DMS114 treated with DMSO at 0.1 percent for 48 hours (cell line): ENCODE results near the gene DSE.
A peak's percentile ranks its signal among the peaks of the same experiment; 100 is the strongest.

ENCODE experiments used
- DNase-seq: peaks from one replicate; lab custom pipeline; 2025; ENCODE audit not compliant: unreplicated experiment; lab: John Stamatoyannopoulos, UW

The DSE gene

DNA sequence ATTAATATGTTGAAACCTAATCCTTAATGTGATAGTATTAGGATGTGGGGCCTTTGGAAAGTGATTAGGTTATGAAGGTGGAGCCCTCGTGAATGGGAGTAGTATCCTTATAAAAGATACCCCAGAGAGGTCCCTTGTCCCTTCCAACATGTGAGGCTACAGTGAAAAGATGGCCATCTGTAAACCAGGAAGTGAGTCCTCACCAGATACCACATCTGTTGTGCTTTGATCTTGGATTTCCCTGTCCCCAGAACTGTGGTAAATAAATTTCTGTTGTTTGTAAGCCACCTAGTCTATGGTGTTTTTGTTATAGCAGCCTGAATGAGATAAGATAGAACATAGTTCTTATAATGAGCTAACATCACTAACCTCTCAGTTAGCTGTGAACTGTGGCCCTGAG is 73.8 kb downstream of the DSE start:
- DNase-seq: no peak

DNA sequence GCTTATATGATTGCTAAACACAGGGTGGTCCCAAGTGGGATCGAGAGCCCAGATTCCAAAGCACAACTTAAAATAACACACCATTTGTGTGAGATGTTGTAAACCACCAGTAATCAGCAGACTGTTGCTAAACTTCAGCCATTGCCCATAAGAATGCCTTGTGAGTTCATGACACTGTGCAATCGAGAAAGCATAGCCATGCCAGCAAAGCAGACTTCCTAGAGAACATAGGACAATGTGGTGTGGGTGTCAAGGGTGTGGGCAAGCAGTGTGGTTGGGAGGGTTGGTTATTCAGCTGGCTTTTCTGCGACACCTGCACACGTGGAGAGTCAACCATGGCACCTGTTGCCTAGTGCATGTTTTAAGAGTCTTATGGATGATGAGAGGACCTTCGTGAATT is 74.4 kb downstream of the DSE start:
- no peak for DNase-seq

DNA sequence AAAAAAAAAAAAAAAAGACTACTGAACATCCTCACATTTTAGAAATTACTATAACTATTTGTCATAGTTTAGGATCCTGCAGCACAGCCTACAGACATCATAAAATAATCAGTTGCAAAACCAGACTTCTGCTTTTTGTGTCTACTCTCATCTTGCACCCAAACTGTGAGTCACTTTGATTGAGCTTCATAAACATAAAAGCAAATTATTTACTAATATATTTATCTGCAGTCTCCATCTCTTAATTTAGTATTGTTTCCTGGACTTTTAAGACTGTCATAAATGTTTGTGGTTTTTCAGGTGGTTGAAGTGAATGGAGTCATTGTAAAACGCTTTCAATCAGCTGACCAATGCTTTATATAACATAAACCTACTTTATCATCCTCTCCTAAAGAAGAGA is 75.7 kb downstream of the DSE start:
- DNase-seq: no peak

DNA sequence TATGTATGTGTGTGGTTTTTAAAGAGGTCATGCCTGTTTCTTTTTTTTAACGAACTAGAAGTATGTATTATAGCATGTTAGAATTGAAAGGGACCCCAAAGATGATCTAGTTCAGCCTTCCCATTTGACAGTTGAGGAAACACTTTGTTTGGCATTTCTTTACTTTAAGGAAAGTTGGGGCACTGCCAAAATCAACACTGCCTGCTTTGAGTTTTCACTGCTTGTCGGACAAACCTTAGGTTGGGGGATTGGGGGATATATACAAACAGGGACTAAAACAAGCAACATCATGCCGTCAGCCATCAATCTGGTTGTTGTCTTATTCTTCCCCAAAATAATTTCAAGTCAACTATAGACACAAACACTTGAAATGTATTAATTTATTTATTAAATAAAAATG is 76.3 kb downstream of the DSE start:
- no peak for DNase-seq

DNA sequence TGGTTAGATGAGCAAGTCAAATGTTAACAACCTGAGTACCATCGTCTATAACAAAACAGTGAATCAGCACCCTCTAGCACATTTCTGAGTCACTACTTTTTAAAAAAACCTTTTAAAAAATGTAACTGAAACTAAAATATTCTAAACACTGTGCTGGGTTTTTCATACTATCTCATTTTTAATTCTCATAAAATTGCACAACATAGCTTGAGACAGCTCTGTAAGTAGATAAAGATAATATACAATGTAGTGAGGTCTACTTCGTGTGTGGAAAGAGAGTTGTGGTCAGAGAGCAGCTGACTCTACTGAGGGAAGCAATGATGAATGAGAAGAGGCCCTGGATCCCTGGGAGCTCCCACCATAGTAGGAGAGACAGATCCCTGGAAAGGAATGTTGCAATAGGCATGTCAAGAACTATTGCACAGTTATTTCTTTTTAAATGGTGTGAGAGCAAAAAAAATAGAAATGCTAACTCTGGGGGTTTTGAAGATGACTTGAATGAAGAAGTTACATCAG is 76.8 kb downstream of the DSE start:
- no peak for DNase-seq

DNA sequence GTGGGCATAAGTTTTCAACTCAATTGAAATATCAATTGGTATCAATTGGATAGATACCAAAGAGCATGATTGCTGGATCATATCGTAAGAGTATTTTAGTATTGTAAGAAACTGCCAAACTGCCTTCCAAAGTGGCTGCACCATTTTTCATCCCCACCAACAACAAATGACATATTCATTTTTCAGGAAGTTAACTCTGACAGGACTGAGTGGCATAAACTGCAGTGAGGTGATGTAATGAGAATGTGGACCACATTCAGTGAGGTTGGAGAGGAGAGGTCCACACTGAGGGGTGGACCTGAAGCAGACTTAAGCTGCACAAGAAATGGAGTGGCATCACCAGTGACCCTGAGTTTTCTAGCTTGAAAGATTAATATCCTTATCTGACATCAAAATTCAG is 78.8 kb downstream of the DSE start:
- DNase-seq: no peak

DNA sequence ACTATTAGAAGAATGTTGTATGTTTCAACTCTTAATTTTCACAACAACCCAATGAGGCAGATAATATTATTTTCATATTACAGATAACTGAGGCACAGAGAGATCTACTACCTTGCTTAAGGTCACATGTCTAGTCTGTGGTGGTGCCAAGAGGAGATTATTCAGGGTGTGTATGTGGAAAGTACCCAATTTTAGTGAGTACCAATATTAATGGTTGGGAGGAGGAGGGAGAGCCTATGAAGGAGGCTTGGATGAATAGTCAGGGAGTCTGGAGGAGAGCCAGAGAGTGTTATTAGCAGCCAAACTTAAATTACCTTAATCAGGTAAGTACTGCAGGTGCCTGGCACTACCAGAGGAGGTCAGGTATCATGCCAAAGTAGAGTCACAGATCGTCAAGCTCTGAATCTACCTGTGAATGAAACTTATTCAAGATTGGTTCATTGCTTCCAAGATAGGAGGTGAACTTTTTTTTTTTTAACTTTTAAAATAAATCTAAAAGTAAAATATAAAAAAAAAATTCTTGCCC is 79.5 kb downstream of the DSE start:
- no peak for DNase-seq

DNA sequence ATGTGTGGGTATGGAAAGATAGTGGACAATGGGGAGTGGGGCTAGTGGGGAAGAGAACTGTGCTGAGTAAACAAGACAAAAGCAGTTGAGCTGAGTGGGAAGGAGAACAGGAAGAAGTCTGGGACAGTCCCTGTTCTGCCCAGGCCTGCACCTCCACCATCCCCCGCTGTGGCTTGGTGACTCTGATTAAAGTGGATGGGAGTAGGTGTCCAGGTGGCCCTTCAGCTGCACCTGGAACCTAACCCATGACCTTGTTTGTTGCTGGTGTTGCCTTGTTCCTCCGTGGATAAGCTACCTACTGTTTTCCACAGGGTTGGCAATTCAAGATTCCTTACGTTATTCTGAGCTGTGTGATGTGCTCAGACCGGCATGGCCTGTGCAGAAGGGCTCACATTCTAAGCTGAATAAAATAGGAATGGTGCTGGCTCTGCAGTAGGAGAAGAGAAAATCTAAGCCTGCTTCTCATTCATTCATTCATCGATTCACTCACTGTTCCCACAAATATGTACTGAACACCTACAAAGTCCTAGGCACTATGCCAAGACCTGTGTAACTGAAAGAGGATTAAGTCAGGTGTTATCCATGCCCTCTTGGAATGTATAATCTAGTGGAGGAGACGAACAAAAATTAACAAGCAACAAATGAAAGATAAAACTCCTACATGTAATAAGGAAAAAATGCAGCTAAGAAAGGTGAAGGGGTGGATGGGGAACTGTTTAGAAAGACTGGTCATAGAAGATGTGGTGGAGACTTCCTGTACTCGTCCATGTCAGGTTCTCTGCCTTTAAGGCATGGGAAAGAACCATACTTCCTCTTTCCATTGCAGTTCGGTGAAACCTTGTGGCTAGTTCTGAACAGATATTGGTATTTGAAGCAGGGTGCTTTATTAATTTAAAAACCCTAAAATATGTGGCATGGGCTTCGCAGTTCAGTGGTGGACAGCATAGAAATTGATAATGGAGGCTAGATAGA is 80.3 kb downstream of the DSE start:
- DNase-seq: no peak

DNA sequence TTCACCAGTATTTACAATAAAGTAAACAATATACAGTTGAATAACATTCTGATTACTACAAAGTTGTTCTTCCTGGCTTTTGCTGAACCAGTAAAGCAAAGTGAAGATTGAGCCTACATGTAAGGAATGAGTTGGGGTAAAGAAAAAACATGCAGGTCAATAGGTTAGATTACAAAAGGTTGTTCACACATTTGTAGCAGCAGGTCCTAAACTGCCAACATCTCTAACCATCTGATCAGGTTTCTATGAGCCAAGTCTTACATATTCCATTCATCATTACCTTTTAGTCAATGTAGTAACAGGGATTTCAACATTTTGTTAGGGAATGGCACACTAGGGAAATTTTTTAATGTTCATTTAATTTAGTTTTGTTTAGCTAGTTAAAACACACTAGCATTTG is 81.2 kb downstream of the DSE start:
- no peak for DNase-seq

DNA sequence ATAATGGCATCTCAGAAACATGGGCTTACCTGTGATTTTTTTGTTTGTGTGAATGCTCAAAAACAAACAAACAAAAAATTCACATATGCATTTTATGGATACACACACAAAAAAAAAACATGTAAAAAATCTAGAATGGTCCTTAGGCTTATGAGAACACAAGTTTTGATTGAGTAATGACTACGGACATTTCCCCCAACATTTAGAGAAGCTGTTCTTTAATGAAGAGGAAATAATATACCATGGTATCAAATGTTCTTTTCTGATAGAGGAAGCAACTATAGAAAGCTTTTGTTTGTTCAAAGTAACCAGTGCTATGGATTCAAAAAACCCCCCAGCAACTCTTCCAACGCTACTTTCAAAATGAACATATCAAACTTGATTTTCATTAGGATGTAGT is 81.8 kb downstream of the DSE start:
- DNase-seq: no peak

DNA sequence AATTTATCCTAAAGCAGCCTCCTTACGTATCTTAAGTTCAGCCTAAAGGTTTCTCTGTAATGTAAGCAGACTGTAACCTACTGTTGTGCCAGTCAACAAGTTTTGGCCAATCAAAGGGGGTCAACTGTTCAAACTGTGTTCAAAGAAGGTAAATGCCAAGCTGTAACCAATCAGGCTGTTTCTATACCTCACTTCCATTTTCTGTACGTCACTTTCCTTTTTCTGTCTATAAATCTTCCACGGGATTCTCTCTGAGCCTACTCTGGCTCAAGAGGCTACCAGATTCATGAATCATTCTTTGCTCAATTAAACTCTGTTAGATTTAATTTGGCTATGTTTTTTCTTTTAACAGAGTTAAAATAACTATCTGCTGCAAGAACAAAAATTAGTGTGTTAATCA is 85.4 kb downstream of the DSE start:
- DNase-seq: no peak

DNA sequence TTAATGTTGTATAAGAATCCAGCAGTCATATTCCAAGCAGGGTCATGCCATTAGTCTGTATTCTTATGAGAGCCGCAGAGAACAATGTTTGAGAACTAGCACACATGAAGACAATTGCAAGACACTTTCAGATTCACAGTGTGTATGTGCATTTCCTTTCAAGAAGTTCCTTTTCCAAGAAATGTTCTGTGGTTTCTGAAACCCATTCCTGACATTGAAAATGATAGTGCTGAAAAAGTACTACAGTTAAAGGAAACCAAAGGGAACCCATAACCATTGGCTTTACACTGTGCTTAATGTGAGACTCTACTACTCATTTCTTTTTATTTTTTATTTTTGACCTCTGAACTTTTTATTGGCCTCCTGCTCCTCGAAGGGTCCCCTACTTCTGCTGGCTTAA is 86.2 kb downstream of the DSE start:
- no peak for DNase-seq

DNA sequence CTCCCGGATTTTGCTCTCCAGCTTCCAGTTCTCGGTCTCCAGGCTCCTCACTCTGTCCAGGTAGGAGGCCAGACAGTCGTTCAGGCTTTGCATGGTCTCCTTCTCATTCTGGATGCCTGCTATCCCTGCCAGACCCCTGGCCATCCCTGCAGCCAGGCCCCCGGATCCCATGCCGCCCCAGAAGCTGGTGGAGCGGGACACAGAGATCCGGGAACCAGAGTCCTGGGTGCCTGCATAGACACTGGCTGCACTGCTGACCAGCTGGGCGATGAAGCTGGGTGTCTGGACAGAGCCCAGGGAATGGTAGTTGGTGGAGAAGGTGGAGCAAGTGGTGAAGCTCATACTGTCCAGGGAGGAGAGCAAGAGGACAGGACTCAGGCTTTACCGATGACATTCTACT is 87.5 kb downstream of the DSE start:
- DNase-seq: no peak

DNA sequence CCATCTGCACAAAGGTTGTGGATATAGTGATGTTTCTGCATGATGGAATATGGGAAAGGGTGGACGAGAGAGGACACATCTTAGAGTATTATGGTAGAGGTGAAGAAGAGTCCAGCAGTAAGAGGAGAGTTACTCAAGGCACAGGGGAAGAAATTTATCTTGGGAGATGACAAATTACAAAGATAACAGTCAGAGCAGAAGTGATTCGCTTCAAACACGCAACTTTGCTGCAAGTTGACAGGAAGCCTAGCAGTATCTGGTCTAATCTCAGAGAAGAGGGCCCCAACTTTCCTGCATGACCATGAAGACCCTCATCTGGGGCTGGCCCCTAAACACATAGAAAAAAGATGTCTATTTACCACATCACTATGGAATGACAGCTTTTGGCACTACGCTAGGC is 89.2 kb downstream of the DSE start:
- DNase-seq: no peak

DNA sequence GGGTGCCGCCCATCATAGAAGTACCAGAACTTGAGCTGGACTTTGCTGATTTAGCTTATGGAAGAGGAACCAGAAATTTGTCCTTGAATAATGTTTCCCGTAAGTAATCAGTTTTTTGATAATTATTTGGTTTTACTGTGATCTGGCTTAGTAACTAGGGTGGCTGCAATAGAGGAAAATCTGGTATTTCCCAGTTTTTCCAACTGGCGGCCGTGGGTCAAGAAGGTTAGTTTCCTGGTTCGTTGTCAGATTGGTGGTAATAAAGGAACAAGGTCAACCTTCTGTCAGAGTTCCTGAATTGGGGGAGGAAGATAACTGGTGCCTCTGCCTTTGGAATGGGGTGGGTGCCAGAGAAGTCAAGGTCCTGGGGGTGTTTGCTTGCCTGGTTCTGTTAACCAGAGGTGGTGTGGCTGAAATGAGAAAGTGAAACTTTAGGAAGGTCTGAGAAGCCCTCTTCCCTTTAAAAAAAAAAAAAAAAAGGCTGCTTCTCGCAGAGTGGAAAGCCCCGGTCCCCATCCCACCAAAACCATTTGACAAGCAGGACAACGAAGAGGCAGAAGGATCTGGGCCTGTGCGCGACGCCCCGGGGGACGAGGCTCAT is 90.7 kb downstream of the DSE start, which contains the start of gene CALHM6:
TSS of gene CALHM6 (plus strand) at position 45 of the 601 bp plus-strand sequence. CDS start at position 600, 555 bp downstream.
- no peak for DNase-seq

DNA sequence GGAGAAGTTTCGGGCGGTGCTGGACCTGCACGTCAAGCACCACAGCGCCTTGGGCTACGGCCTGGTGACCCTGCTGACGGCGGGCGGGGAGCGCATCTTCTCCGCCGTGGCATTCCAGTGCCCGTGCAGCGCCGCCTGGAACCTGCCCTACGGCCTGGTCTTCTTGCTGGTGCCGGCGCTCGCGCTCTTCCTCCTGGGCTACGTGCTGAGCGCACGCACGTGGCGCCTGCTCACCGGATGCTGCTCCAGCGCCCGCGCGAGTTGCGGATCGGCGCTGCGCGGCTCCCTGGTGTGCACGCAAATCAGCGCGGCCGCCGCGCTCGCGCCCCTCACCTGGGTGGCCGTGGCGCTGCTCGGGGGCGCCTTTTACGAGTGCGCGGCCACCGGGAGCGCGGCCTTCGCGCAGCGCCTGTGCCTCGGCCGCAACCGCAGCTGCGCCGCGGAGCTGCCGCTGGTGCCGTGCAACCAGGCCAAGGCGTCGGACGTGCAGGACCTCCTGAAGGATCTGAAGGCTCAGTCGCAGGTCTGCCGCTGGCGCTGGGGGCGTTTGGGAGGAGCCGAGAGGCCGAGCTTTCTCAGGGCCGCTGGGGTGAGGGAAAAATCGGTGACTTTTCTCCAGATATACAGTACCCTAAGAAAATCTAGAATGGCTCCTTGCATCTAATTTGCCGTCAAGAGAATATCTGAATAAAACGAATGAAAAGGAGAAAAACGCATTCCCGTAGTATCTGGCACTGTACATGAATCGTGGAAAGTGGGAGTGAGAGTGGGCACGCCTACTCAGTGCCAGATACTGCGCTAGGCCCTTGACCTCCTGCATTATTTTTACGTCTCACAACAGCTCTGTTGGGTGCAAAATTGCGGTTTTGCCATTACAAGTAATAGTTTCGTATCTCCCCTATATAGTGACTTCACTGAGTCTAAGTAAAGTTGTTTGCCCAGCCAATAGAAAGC is 91.5 kb downstream of the DSE start:
- DNase-seq: peak; percentile 37

DNA sequence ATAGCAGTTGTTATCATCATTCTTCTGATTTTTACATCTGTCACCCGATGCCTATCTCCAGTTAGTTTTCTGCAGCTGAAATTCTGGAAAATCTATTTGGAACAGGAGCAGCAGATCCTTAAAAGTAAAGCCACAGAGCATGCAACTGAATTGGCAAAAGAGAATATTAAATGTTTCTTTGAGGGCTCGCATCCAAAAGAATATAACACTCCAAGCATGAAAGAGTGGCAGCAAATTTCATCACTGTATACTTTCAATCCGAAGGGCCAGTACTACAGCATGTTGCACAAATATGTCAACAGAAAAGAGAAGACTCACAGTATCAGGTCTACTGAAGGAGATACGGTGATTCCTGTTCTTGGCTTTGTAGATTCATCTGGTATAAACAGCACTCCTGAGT is 92.6 kb downstream of the DSE start:
- DNase-seq: no peak

DNA sequence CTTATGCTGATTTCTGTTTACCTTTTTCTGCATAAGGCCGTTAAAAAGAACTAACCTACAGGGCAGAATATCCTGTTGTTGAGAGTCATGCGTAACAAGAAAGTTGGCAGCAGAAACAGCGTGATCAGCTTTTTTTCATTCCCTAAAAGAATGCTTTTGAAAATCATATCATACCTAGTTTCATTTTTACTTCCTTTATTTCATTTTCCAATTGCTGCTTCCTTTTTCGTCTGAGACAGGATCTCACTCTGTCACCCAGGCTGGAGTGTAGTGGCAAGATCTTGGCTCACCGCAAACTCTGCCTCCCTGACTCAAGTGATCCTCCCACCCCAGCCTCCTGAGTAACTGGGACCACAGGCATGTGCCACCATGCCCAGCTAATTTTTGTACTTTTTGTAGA is 94.5 kb downstream of the DSE start:
- DNase-seq: no peak

DNA sequence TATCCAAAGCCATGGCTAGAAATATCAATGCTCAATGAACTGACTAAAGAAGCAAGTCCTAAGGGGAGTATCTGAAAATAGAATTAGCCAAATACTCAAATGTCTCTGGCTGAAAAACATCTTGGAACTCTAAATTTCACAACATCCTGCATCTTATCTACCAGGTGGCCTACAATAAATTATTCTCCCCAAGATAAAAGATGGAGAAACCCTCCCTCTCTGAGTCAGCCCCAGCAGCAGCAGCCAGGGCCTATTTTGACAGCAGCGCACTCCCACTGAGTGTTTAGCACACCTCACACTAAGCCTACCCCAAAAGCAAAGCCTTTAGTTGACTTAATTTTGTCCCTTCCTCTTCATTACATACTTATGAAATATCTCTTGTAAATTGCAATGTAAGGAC is 96.3 kb downstream of the DSE start:
- no peak for DNase-seq

DNA sequence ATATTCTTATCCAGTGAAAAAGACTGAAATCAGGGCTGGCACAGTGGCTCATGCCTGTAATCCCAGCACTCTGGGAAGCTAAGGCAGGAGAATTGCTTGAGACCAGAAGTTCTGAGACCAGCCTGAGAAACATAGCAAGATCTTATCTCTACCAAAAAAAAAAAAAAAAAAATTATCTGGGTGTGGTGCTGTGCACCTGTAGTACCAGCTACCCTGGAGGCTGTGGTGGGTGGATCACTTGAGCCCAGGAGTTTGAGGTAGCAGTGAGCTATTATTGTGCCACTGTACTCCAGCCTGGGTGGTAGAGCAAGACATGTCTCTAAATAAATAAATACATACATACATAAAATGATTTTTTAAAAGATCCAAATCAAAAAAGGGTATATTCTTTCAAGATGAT is 96.8 kb downstream of the DSE start:
- DNase-seq: no peak

DNA sequence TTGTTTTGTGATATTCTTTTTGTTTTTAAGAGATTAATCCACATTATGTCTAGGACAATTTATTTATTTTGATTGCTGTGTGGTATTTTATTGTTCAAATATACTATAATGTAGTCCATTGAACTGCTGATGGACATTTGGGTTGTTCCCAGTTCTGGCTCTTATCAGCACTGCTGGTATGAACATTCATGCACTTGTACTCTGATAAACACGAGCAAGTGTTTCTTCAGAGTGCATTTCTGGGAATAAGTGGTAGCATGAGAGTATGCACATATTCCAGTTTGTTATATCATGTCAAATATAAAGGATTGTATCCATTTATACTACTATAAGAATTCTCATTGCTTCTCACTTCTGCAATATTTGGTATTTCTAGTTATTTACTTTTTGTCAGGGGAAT is 97.5 kb downstream of the DSE start:
- DNase-seq: no peak
